Ovary (tissue), 9 donors: ENCODE data around the gene SFI1. TPM values are rescaled to one million over a fixed set of nuclear protein-coding genes. Genes with fewer than 3 reads are reported as not detected.

ENCODE experiments used
- DNase-seq, 5 donors: peaks; one replicate each; pipeline ENCODE4 v3.0.0-alpha.2; 2019 to 2020
- H3K27ac ChIP-seq, 2 donors: fragments of 200-600 bp; one replicate each; pipeline versions ENCODE4 v1.5.1 to v1.8.0; 2019 to 2022
- H3K27me3 ChIP-seq: fragments of 200-600 bp; one replicate; pipeline ENCODE4 v1.8.0; 2022
- H3K36me3 ChIP-seq: fragments of 200-600 bp; sonication (generic); one replicate; pipeline ENCODE4 v1.5.1; 2019
- H3K4me1 ChIP-seq: one replicate; pipeline ENCODE4 v1.8.1; 2013; ENCODE audit warnings: mild to moderate bottlenecking, moderate library complexity; ENCODE audit not compliant: insufficient read depth
- H3K4me3 ChIP-seq: fragments of 200-600 bp; sonication (generic); one replicate; pipeline ENCODE4 v1.5.1; 2017
- H3K9me3 ChIP-seq, 2 donors: fragments of 200-600 bp in 1 of 2; sonication (generic) in 1 of 2; one replicate each; pipeline versions ENCODE4 v1.5.1 to v1.8.1; 2013 to 2019; ENCODE audit warnings: mild to moderate bottlenecking in 1 of 2, moderate library complexity in 1 of 2
- CTCF ChIP-seq, 3 donors: fragments of 450-650 bp in 2 of 3; fragments of 200-600 bp in 1 of 3; IDR thresholded peaks; one replicate each; pipeline versions ENCODE4 v1.5.1 to v1.8.0; 2016 to 2022; ENCODE audit warnings: antibody characterized with exemption in 3 of 3, mild to moderate bottlenecking in 1 of 3
- EP300 ChIP-seq: sonication (generic); formaldehyde crosslinking; IDR thresholded peaks from one replicate; pipeline ENCODE4 v1.6.1; 2017; ENCODE audit warnings: antibody characterized with exemption
- POLR2A ChIP-seq: fragments of 450-650 bp; IDR thresholded peaks from one replicate; pipeline ENCODE4 v1.6.1; 2017; ENCODE audit warnings: antibody characterized with exemption, mild to moderate bottlenecking, moderate library complexity
- WGBS, 3 donors: extraction: QIAGEN DNeasy Blood & Tissue Kit in 1 of 3; methylation state at CpG; one replicate each; pipeline versions ENCODE4 v1.1.5 to v1.1.7; 2013 to 2017; 5-methylcytosine and 5-hydroxymethylcytosine counted together
- intact Hi-C, 4 donors: fragments of 100-400 bp; cut with DNase I; formaldehyde crosslinking; loops; one replicate each; pipeline versions ENCODE4 v1.11.0 to v1.15.1; 2022 to 2023
- polyA plus RNA-seq, 2 donors: library from polyadenylated mRNA; stranded (reverse); fragments of 200-250 nt in 1 of 2; fragments of 350-450 nt in 1 of 2; fragmentation: Illumina TruSeq in 1 of 2; extraction: RNeasy Lipid Tissue Mini Kit (QIAGEN cat#74804) in 1 of 2; gene quantifications; one replicate each; pipeline ENCODE4 v1.2.3, GENCODE V29; 2013 to 2014
- total RNA-seq, 7 donors: library from RNA; depleted of rRNA in 2 of 7; stranded (reverse); fragments of >200 nt in 2 of 7; fragmentation: NEBNext Ultra II Directional in 3 of 7; extraction: Animal tissue kit (Norgen Biotek cat#: 25700) in 3 of 7; gene quantifications; one replicate each; pipeline versions ENCODE4 v1.1.0 to v1.2.4, GENCODE V29; 2016 to 2023
- donor health status: DM: no; HTN: no; CAD: no; lungs with moderate emphysema.
- donor health status: DM: no; HTN: no; CAD: no.
- donor health status: Bipolar disorder and iron deficiency.
- donor health status: DM: yes; HTN: yes; CAD: no.
- donor health status: DM: no; HTN: no; CAD: no.
- donor health status: DM: yes; HTN: yes; CAD: no.

SFI1 gene
- total and polyA plus RNA-seq, 9 donors = 10.8 to 33.9 (median 25.2) TPM

GRCh38 chr22:31577711-31578110, 81.4 kb downstream of the SFI1 start:
- no peaks in the 10 kb centered on the region for H3K36me3 ChIP-seq
- no peak overlapping the region for H3K27ac ChIP-seq
- TF ChIP-seq CTCF (IDR thresholded peaks at IDR 0.05) (no peak), POLR2A (no peak), EP300 (no peak)
- DNase-seq = no peak
- no peaks in the 10 kb centered on the region for H3K27me3 ChIP-seq
- no peaks in the 10 kb centered on the region for H3K9me3 ChIP-seq
- WGBS, 3 donors = 26 to 38% (median 29%) methylated on average over 5 of the region's 5 CpGs
- no peak overlapping the region for H3K4me3 ChIP-seq
- H3K4me1 ChIP-seq = peaks cover 12% of the 10 kb centered on the region
- intact Hi-C loops = no loop called here

GRCh38 chr22:31578171-31578570, 81.8 kb downstream of the SFI1 start:
- no peak overlapping the region for H3K4me3 ChIP-seq
- no peaks in the 10 kb centered on the region for H3K27me3 ChIP-seq
- H3K9me3 ChIP-seq = no peaks in the 10 kb centered on the region
- TF ChIP-seq EP300 (no peak), CTCF (IDR thresholded peaks at IDR 0.05) (no peak), POLR2A (no peak)
- WGBS, 3 donors = 52 to 70% (median 58%) methylated on average over 5 of the region's 5 CpGs
- no peak overlapping the region for H3K27ac ChIP-seq
- peaks cover 12% of the 10 kb centered on the region for H3K4me1 ChIP-seq
- intact Hi-C loops = no loop called here
- H3K36me3 ChIP-seq = no peaks in the 10 kb centered on the region
- DNase-seq = no peak

- Histone ChIP-seq H3K9me3 (no peaks in the 10 kb centered on the region), H3K4me3 (no peak overlapping the region), H3K4me1 (peaks cover 7% of the 10 kb centered on the region), H3K27ac (no peak overlapping the region), H3K36me3 (no peaks in the 10 kb centered on the region), H3K27me3 (no peaks in the 10 kb centered on the region)
- no peak for DNase-seq
- TF ChIP-seq CTCF (IDR thresholded peaks at IDR 0.05) (no peak), EP300 (no peak), POLR2A (no peak)
- intact Hi-C loops = no loop called here
- 32 to 53% (median 38%) methylated on average over 1 of the region's 1 CpG for WGBS, 3 donors
Observed at GRCh38 chr22:31579835-31580242, 83.5 kb downstream of the SFI1 start.

GRCh38 chr22:31583861-31584485, 87.6 kb downstream of the SFI1 start:
- H3K4me1 ChIP-seq = no peaks in the 10 kb centered on the region
- no peak for DNase-seq
- H3K4me3 ChIP-seq = no peak overlapping the region
- H3K9me3 ChIP-seq = no peaks in the 10 kb centered on the region
- no peaks in the 10 kb centered on the region for H3K27me3 ChIP-seq
- no peaks in the 10 kb centered on the region for H3K36me3 ChIP-seq
- TF ChIP-seq CTCF (IDR thresholded peaks at IDR 0.05) (no peak), POLR2A (no peak), EP300 (no peak)
- intact Hi-C loops = no loop called here
- H3K27ac ChIP-seq = no peak overlapping the region
- 74 to 88% (median 77%) methylated on average over 3 of the region's 3 CpGs for WGBS, 3 donors
